A673 (cell line): ENCODE data around the gene NMU. TPM values are rescaled to one million over a fixed set of nuclear protein-coding genes. Genes with fewer than 3 reads are reported as not detected.

ENCODE experiments used
- BruUV-seq: library from RNA; stranded (reverse); fragments of 400-500 nt; replicated peaks from 2 replicates; lab custom pipeline; 2021; lab: Mats Ljungman, UMichigan
- CTCF ChIA-PET: fragments of 300-600 bp; sonication (Branson Sonifier 250); formaldehyde crosslinking; loops from one replicate; lab custom pipeline; 2022; ENCODE audit warnings: antibody characterized with exemption; lab: Charles Lee
- POLR2A ChIA-PET: fragments of 300-600 bp; sonication (Branson Sonifier 250); formaldehyde crosslinking; loops from one replicate; lab custom pipeline; 2022; ENCODE audit warnings: antibody characterized with exemption; ENCODE audit not compliant: low non-redundant PET; lab: Charles Lee
- DNase-seq: peaks from one replicate; pipeline ENCODE4 v3.0.0-alpha.2; 2015; ENCODE audit warnings: low spot score
- H3K27ac ChIP-seq: fragments of 200-600 bp; sonication (generic); 2 replicates; pipeline ENCODE4 v1.5.1; 2016; ENCODE audit warnings: mixed run types, low read depth, mild to moderate bottlenecking, mixed read lengths, antibody characterized with exemption, low read length; ENCODE audit not compliant: poor library complexity, severe bottlenecking
- H3K27me3 ChIP-seq: fragments of 200-600 bp; sonication (generic); replicated peaks from 2 replicates; pipeline ENCODE4 v1.6.1; 2017; ENCODE audit warnings: mixed run types, low read depth, mild to moderate bottlenecking, mixed read lengths, antibody characterized with exemption, low read length; ENCODE audit not compliant: insufficient read depth, poor library complexity
- H3K36me3 ChIP-seq: fragments of 200-600 bp; sonication (generic); 2 replicates; pipeline ENCODE4 v1.6.1; 2016; ENCODE audit warnings: mixed run types, mild to moderate bottlenecking, mixed read lengths, antibody characterized with exemption, low read length; ENCODE audit not compliant: insufficient read depth, poor library complexity, severe bottlenecking
- H3K4me1 ChIP-seq: fragments of 200-600 bp; sonication (generic); 2 replicates; pipeline ENCODE4 v1.6.1; 2017; ENCODE audit warnings: mixed run types, mild to moderate bottlenecking, mixed read lengths, antibody characterized with exemption, low read length; ENCODE audit not compliant: insufficient read depth, poor library complexity, severe bottlenecking
- H3K4me3 ChIP-seq: fragments of 200-600 bp; sonication (generic); 2 replicates; pipeline ENCODE4 v1.5.1; 2016; ENCODE audit warnings: low read depth, mixed run types, mild to moderate bottlenecking, mixed read lengths, low read length; ENCODE audit not compliant: poor library complexity, severe bottlenecking
- H3K9me3 ChIP-seq: fragments of 200-600 bp; sonication (generic); 2 replicates; pipeline ENCODE4 v1.6.1; 2016; ENCODE audit warnings: mixed run types, low read depth, mild to moderate bottlenecking, mixed read lengths, antibody characterized with exemption, low read length; ENCODE audit not compliant: poor library complexity, severe bottlenecking
- EZH2 ChIP-seq: fragments of 200-600 bp; sonication (generic); IDR thresholded peaks from 2 replicates; pipeline ENCODE4 v1.6.1; 2017; ENCODE audit warnings: borderline replicate concordance, low read depth, mild to moderate bottlenecking, mixed read lengths, antibody characterized with exemption, low read length; ENCODE audit not compliant: poor library complexity, severe bottlenecking
- intact Hi-C: fragments of 100-400 bp; cut with micrococcal nuclease; formaldehyde crosslinking; loops from one replicate; pipeline ENCODE4 v1.10.0; 2022; ENCODE audit not compliant: unreplicated experiment
- total RNA-seq: library from RNA; stranded (reverse); gene quantifications from 2 replicates; pipeline ENCODE4 v1.2.3, GENCODE V29; 2021
- TF ChIP-seq, protein P1 (sequence below): fragments of 300-800, 200-600 bp; sonication (generic); conservative IDR thresholded peaks from 2 replicates; pipeline ENCODE4 v1.5.1; 2017; ENCODE audit warnings: low read depth, mild to moderate bottlenecking, antibody characterized with exemption, low read length, moderate library complexity, mixed read lengths

NMU gene
- total RNA-seq, 1 experiment from 2014 or later = not detected

GRCh38 chr4:55611358-55612059, 24.6 kb downstream of the NMU start:
- H3K36me3 ChIP-seq = no peaks in the 10 kb centered on the region
- no peak overlapping the region for H3K27ac ChIP-seq
- no peaks in the 10 kb centered on the region for H3K27me3 ChIP-seq
- ChIA-PET POLR2A (no interaction called here), CTCF (no interaction called here)
- intact Hi-C loops = no loop called here
- H3K4me3 ChIP-seq = no peak overlapping the region
- no peak for TF ChIP-seq EZH2
- TF ChIP-seq, protein P1, sequence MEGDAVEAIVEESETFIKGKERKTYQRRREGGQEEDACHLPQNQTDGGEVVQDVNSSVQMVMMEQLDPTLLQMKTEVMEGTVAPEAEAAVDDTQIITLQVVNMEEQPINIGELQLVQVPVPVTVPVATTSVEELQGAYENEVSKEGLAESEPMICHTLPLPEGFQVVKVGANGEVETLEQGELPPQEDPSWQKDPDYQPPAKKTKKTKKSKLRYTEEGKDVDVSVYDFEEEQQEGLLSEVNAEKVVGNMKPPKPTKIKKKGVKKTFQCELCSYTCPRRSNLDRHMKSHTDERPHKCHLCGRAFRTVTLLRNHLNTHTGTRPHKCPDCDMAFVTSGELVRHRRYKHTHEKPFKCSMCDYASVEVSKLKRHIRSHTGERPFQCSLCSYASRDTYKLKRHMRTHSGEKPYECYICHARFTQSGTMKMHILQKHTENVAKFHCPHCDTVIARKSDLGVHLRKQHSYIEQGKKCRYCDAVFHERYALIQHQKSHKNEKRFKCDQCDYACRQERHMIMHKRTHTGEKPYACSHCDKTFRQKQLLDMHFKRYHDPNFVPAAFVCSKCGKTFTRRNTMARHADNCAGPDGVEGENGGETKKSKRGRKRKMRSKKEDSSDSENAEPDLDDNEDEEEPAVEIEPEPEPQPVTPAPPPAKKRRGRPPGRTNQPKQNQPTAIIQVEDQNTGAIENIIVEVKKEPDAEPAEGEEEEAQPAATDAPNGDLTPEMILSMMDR = no peak
- H3K4me1 ChIP-seq = no peaks in the 10 kb centered on the region
- BruUV-seq = no TSS peak
- no peaks in the 10 kb centered on the region for H3K9me3 ChIP-seq
- no peak for DNase-seq

GRCh38 chr4:55610381-55610780, 25.7 kb downstream of the NMU start:
- DNase-seq = no peak
- Histone ChIP-seq H3K4me3 (no peak overlapping the region), H3K27me3 (no peaks in the 10 kb centered on the region), H3K36me3 (no peaks in the 10 kb centered on the region), H3K9me3 (no peaks in the 10 kb centered on the region), H3K4me1 (no peaks in the 10 kb centered on the region), H3K27ac (no peak overlapping the region)
- intact Hi-C loops = no loop called here
- CTCF ChIA-PET = no interaction called here
- POLR2A ChIA-PET = no interaction called here
- no TSS peak for BruUV-seq
- TF ChIP-seq EZH2 = no peak
- TF ChIP-seq, protein P1 = no peak

DNA sequence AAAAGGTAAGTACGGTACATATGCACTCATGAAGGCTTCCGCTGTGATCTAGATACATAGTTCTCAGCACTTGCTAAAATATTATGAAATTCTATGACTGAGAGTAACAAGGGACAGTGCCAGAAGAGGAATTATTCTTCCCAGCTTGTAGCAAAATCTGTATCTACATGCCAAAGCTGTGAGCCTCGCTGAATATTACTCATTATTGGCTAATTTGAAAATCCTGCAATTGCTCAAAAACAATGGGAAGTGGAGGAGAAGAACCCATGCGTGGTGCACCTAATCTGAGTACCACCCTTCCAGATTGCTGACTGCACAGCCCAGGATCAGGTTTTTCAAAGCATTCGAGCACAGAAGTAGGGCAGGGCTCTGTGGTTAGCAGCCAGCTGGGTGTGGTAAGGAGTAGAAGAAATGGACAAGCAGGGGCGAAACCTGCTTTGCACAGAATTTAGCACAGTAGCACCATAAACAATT, 26.7 kb downstream of the NMU start:
- no peaks in the 10 kb centered on the region for H3K36me3 ChIP-seq
- H3K27ac ChIP-seq = no peak overlapping the region
- no peaks in the 10 kb centered on the region for H3K4me1 ChIP-seq
- ChIA-PET CTCF (no interaction called here), POLR2A (no interaction called here)
- no peak for TF ChIP-seq EZH2
- TF ChIP-seq, protein P1 = no peak
- no peak for DNase-seq
- no peak overlapping the region for H3K4me3 ChIP-seq
- intact Hi-C loops = no loop called here
- no peaks in the 10 kb centered on the region for H3K9me3 ChIP-seq
- no peaks in the 10 kb centered on the region for H3K27me3 ChIP-seq
- BruUV-seq = no TSS peak
